Fibroblast of lung (primary cell): Measurements from ENCODE around the gene FLOT1. TPM values are rescaled to one million over a fixed set of nuclear protein-coding genes. Genes with fewer than 3 reads are reported as not detected.
"Not testable (repeated sequence)": the region's sequence is repeated elsewhere in the genome, so short reads cannot be mapped to it uniquely, and the experiment has no call there.

ENCODE experiments used
- DNase-seq, 2 donors: peaks; one replicate each; pipeline versions ENCODE4 v3.0.0 to v3.0.0-alpha.2; 2010; ENCODE audit warnings: low read depth in 2 of 2
- H2AFZ ChIP-seq: 2 replicates; pipeline ENCODE4 v1.5.1; 2012; ENCODE audit warnings: low read length, control low read depth, inconsistent platforms
- H3K27ac ChIP-seq: 2 replicates; pipeline ENCODE4 v1.5.1; 2011; ENCODE audit warnings: low read length, control low read depth; ENCODE audit not compliant: insufficient read depth
- H3K27me3 ChIP-seq: 2 replicates; pipeline ENCODE4 v1.5.1; 2011; ENCODE audit warnings: mild to moderate bottlenecking, low read length; ENCODE audit not compliant: control insufficient read depth, insufficient read depth
- H3K36me3 ChIP-seq: 2 replicates; pipeline ENCODE4 v1.5.1; 2011; ENCODE audit warnings: low read length; ENCODE audit not compliant: control insufficient read depth, insufficient read depth
- H3K4me1 ChIP-seq: 2 replicates; pipeline ENCODE4 v1.5.1; 2011; ENCODE audit warnings: low read length; ENCODE audit not compliant: control insufficient read depth, insufficient read depth; ENCODE audit errors: extremely low read depth
- H3K4me2 ChIP-seq: 2 replicates; pipeline ENCODE4 v1.5.1; 2011; ENCODE audit warnings: low read length, control low read depth; ENCODE audit not compliant: insufficient read depth; ENCODE audit errors: extremely low read depth
- H3K4me3 ChIP-seq, 4 experiments: fragments of 200-600 bp in 1 of 4; sonication (generic) in 1 of 4; replicated peaks in 1 of 4; 2 replicates each; pipeline ENCODE4 v1.5.1; 2011 to 2016; ENCODE audit warnings: low read length in 4 of 4, low read depth in 3 of 4, mild to moderate bottlenecking in 3 of 4, control low read depth in 2 of 4, inconsistent platforms in 1 of 4, mixed read lengths in 1 of 4; ENCODE audit not compliant: insufficient read depth in 1 of 4; ENCODE audit errors: control extremely low read depth in 1 of 4
- H3K79me2 ChIP-seq: 2 replicates; pipeline ENCODE4 v1.5.1; 2012; ENCODE audit warnings: mild to moderate bottlenecking, low read length, inconsistent platforms; ENCODE audit not compliant: control insufficient read depth, insufficient read depth
- H3K9ac ChIP-seq: 2 replicates; pipeline ENCODE4 v1.5.1; 2011; ENCODE audit warnings: mild to moderate bottlenecking, low read length, control low read depth; ENCODE audit not compliant: insufficient read depth
- H3K9me3 ChIP-seq: 2 replicates; pipeline ENCODE4 v1.5.1; 2012; ENCODE audit warnings: low read depth, low read length; ENCODE audit not compliant: control insufficient read depth, insufficient read depth
- H4K20me1 ChIP-seq: 2 replicates; pipeline ENCODE4 v1.5.1; 2011; ENCODE audit warnings: low read length; ENCODE audit not compliant: control insufficient read depth, insufficient read depth; ENCODE audit errors: extremely low read depth
- CTCF ChIP-seq, 2 donors: IDR thresholded peaks in 1 of 2; conservative IDR thresholded peaks in 1 of 2; 1 replicate in 1 of 2; 2 replicates in 1 of 2; pipeline ENCODE4 v1.5.1; 2011 to 2012; ENCODE audit warnings: low read length in 2 of 2, control low read depth in 1 of 2, inconsistent platforms in 1 of 2, low read depth in 1 of 2, mild to moderate bottlenecking in 1 of 2
- EZH2 ChIP-seq: IDR thresholded peaks from 2 replicates; pipeline ENCODE4 v1.5.1; 2012; ENCODE audit warnings: low read length, control low read depth, mild to moderate bottlenecking; ENCODE audit errors: missing control alignments
- polyA plus RNA-seq, 2 donors: library from polyadenylated mRNA; depleted of rRNA in 1 of 2; stranded (reverse) in 1 of 2; unstranded in 1 of 2; fragments of >200 nt; gene quantifications; 2 replicates each; pipeline ENCODE4 v1.2.1, GENCODE V29; 2011 to 2012; ENCODE audit warnings: missing spikeins in 1 of 2
- total RNA-seq: library from RNA; depleted of rRNA; stranded (reverse); fragments of >200 nt; gene quantifications from 2 replicates; pipeline ENCODE4 v1.2.1, GENCODE V29; 2014

The FLOT1 gene
- total and polyA plus RNA-seq, 2 donors (not counting 1 experiment from before 2014, with no cell fraction given) = 180 to 301 TPM

GRCh38 chr6:30720738-30721197 lies 21.7 kb downstream of the FLOT1 start:
- H3K79me2 ChIP-seq = peaks cover 72% of the 10 kb centered on the region
- peak overlapping the region; percentile 87 for H3K9ac ChIP-seq
- H3K27me3 ChIP-seq = no peaks in the 10 kb centered on the region
- H3K9me3 ChIP-seq = no peaks in the 10 kb centered on the region
- H4K20me1 ChIP-seq = peaks cover 5% of the 10 kb centered on the region
- peak overlapping the region; percentile 94 for H3K27ac ChIP-seq
- peak in 1 of 2 donors; percentile 39 for DNase-seq
- H3K4me3 ChIP-seq = peak overlapping the region; percentile 57 to 96 (median 85)
- H2AFZ ChIP-seq = no peak overlapping the region
- peaks cover 14% of the 10 kb centered on the region for H3K36me3 ChIP-seq
- no peak overlapping the region for H3K4me2 ChIP-seq
- peaks cover 17% of the 10 kb centered on the region for H3K4me1 ChIP-seq
- TF ChIP-seq EZH2 (no peak), CTCF (conservative IDR thresholded peaks at IDR 0.05 in 1 of 2, IDR thresholded peaks at IDR 0.05 in 1 of 2; ENCODE audit: low read depth in 1 of 2, low read length in 2 of 2) (no peak)

DNA sequence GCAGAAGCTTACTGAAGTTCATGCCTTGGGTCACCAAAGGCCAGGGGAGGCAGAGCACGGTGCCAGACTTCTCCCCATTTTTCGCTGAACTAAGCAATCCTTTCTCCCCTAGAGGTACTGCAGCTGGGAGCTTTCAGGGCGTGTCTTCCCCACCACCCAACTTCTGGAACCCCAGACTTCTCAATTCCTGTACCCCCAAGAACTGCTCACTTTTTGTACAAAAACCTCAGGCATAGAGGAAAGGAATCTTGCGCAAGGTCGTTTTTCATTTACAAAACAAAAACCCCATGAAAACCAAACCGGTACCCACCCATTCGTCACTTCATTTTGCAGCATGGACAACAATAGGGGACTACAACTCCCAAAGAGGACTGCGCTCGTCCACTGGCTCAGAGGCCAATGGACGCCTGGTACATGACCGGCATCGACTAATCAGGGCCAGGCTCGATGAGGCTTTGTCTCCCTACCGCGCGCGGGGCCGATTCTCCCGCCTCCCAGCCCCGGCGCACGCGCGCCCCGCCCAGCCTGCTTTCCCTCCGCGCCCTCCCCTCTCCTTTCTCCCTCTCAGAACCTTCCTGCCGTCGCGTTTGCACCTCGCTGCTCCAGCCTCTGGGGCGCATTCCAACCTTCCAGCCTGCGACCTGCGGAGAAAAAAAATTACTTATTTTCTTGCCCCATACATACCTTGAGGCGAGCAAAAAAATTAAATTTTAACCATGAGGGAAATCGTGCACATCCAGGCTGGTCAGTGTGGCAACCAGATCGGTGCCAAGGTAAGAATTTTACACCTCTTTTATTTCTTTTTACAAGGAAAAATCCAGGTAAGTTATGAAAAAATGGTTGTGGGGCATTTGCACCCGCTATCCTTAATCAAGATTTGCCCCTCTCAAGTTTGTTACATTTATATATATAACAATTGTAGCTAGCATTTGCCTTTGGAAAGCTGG lies 22.4 kb downstream of the FLOT1 start, which contains the start of gene TUBB:
TUBB (plus strand) TSS at position 562 of the 947 bp plus-strand sequence; CDS start at position 717, 155 bp downstream.
- peak within 1 kb of the TSS; percentile 22 for H2AFZ ChIP-seq
- peaks cover 5% of the 10 kb centered on the region for H4K20me1 ChIP-seq
- H3K9ac ChIP-seq = peak within 1 kb of the TSS; percentile 87
- H3K4me1 ChIP-seq = peaks cover 13% of the 10 kb centered on the region
- peak within 1 kb of the TSS; percentile 67 to 96 (median 85) for H3K4me3 ChIP-seq
- H3K79me2 ChIP-seq = peaks cover 67% of the 10 kb centered on the region
- no peaks in the 10 kb centered on the region for H3K9me3 ChIP-seq
- TF ChIP-seq CTCF (conservative IDR thresholded peaks at IDR 0.05 in 1 of 2, IDR thresholded peaks at IDR 0.05 in 1 of 2; ENCODE audit: low read depth in 1 of 2, low read length in 2 of 2) = no peak
- no peak for TF ChIP-seq EZH2
- no peaks in the 10 kb centered on the region for H3K27me3 ChIP-seq
- H3K27ac ChIP-seq = peak within 1 kb of the TSS; percentile 94
- peak within 1 kb of the TSS; percentile 97 for H3K4me2 ChIP-seq
- peak; percentile 98 for DNase-seq
- peaks cover 12% of the 10 kb centered on the region for H3K36me3 ChIP-seq

GRCh38 chr6:30719356-30719755 lies 23.1 kb downstream of the FLOT1 start:
- Histone ChIP-seq H3K9ac (peak overlapping the region; percentile 62), H3K27ac (peak overlapping the region; percentile 83), H3K4me3 (peak overlapping the region; percentile 67 to 87 (median 73)), H3K4me2 (peak overlapping the region; percentile 97), H3K4me1 (peaks cover 9% of the 10 kb centered on the region), H4K20me1 (peaks cover 5% of the 10 kb centered on the region), H3K27me3 (no peaks in the 10 kb centered on the region), H3K9me3 (no peaks in the 10 kb centered on the region), H3K36me3 (peaks cover 12% of the 10 kb centered on the region), H3K79me2 (peaks cover 60% of the 10 kb centered on the region), H2AFZ (peak overlapping the region; percentile 22)
- DNase-seq = peak in 1 of 2 donors; percentile 29
- TF ChIP-seq EZH2 = no peak
- TF ChIP-seq CTCF (conservative IDR thresholded peaks at IDR 0.05 in 1 of 2, IDR thresholded peaks at IDR 0.05 in 1 of 2; ENCODE audit: low read depth in 1 of 2, low read length in 2 of 2) = no peak

DNA sequence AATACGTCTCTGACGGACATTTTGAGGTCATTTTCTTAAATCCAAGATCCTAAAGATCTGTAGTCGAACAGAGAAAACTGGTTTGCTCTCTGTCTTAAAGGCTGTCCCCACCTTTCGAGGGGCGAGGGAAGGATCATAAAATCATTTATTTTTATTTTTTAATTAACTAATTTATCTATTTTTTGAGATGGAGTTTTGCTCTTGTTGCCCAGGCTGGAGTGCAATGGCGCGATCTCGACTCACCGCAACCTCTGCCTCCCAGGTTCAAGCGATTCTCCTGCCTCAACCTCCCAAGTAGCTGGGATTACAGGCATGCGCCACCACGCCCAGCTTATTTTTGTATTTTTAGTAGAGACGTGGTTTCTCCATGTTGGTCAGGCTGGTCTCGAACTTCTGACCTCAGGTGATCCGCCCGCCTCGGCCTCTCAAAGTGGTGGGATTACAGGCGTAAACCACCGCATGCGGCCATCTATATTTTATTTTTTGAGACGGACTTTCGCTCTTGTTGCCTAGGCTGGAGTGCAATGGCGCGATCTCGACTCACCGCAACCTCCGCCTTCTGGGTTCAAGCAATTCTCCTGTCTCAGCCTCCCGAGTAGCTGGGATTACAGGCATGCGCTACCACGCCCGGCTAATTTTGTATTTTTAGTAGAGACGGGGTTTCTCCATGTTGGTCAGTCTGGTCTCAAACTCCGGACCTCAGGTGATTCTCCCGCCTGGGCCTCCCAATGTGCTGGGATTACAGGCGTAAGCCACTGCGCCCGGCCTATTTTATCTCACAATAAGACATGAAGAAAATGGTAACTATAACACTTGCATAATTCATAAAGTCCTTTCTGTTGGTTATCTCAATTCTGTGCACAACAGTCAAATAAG lies 24.4 kb downstream of the FLOT1 start:
- not testable (repeated sequence) for H2AFZ ChIP-seq

More for the DNA sequence above, 24.4 kb downstream of the FLOT1 start:
- not testable (repeated sequence) for H4K20me1 ChIP-seq, DNase-seq, H3K36me3 ChIP-seq, H3K27me3 ChIP-seq, H3K4me1 ChIP-seq, H3K9me3 ChIP-seq, H3K9ac ChIP-seq
- Histone ChIP-seq H3K4me3 (peak overlapping the region in 2 of 4 experiments; percentile 52 to 70), H3K27ac (peak overlapping the region; percentile 72), H3K79me2 (peaks cover 47% of the 10 kb centered on the region), H3K4me2 (peak overlapping the region; percentile 59)
